ENCODE results near the gene TOP3A. TPM values are rescaled to one million over a fixed set of nuclear protein-coding genes. Genes with fewer than 3 reads are reported as not detected.

The TOP3A gene
- 10 to 100 TPM; 18.4 to 37.1 TPM for total RNA-seq

- Histone ChIP-seq H3K27me3 (replicated peaks; ENCODE audit: insufficient read depth) (no peaks in the 10 kb centered on the region), H3K27ac (peak within 1 kb of the TSS; percentile 83 to 91), H3K4me3 (peak within 1 kb of the TSS; percentile 72 to 86), H3K9me3 (no peaks in the 10 kb centered on the region), H3K36me3 (no peaks in the 10 kb centered on the region), H3K4me1 (replicated peaks) (peaks cover 28% of the 10 kb centered on the region)
- TF ChIP-seq CTCF (IDR thresholded peaks at IDR 0.05) (peak in 3 of 4 experiments; percentile 7 to 54 (median 8)), POLR2A (IDR thresholded peaks at IDR 0.05) (peak; percentile 41), POLR2AphosphoS5 (IDR thresholded peaks at IDR 0.05) (peak; percentile 98)
- intact Hi-C loops (cut with DNase I), result loop anchor here (5.0 kb wide), 1 partner anchor 58 kb away; the partner anchor contains the start of gene FLII
- DNase-seq (ENCODE audit: low spot score), result peak; percentile 99
- under 1% methylated on average over 67 of the region's 78 CpGs for WGBS
These were observed at the start of gene TOP3A, which contains the start of gene SMCR8 for GRCh38 chr17:18314731-18315561. TSS of gene TOP3A (minus strand) at chr17:18314994. CDS start at chr17:18314778, 216 bp downstream. TSS of gene SMCR8 (plus strand) at chr17:18315293. CDS start at chr17:18315790, 497 bp downstream.

GRCh38 chr17:18364166-18364565 lies 49.4 kb upstream of the TOP3A start:
- H3K36me3 ChIP-seq, result no peaks in the 10 kb centered on the region
- DNase-seq (ENCODE audit: low spot score), result no peak
- H3K27ac ChIP-seq, result no peak overlapping the region
- H3K4me1 ChIP-seq (replicated peaks), result no peaks in the 10 kb centered on the region
- no peak for TF ChIP-seq POLR2A (IDR thresholded peaks at IDR 0.05)
- WGBS, result 81% methylated on average over 6 of the region's 6 CpGs
- no peaks in the 10 kb centered on the region for H3K27me3 ChIP-seq (replicated peaks; ENCODE audit: insufficient read depth)
- H3K9me3 ChIP-seq, result no peaks in the 10 kb centered on the region
- no peak overlapping the region for H3K4me3 ChIP-seq
- intact Hi-C loops (cut with DNase I), result no loop called here

- Histone ChIP-seq H3K4me3 (peak within 1 kb of the TSS; percentile 69 to 91), H3K27me3 (replicated peaks; ENCODE audit: insufficient read depth) (no peaks in the 10 kb centered on the region), H3K27ac (peak within 1 kb of the TSS; percentile 75 to 77), H3K9me3 (no peaks in the 10 kb centered on the region), H3K36me3 (no peaks in the 10 kb centered on the region), H3K4me1 (replicated peaks) (no peaks in the 10 kb centered on the region)
- intact Hi-C loops (cut with DNase I), result no loop called here
- DNase-seq (ENCODE audit: low spot score), result peak; percentile 95
- peak; percentile 95 for TF ChIP-seq POLR2AphosphoS5 (IDR thresholded peaks at IDR 0.05)
- peak; percentile 85 for TF ChIP-seq POLR2A (IDR thresholded peaks at IDR 0.05)
- peak in 2 of 4 experiments; percentile 7 to 35 for TF ChIP-seq CTCF (IDR thresholded peaks at IDR 0.05)
- WGBS, result under 1% methylated on average over 59 of the region's 76 CpGs
These were observed 48.6 kb upstream of the TOP3A start, which contains the start of gene SHMT1 for GRCh38 chr17:18363101-18364049. TSS of gene SHMT1 (minus strand) at chr17:18363550. CDS start at chr17:18355981, 7,569 bp downstream.

GRCh38 chr17:18362698-18363100 lies 47.9 kb upstream of the TOP3A start:
- peak overlapping the region; percentile 69 to 91 for H3K4me3 ChIP-seq
- H3K27ac ChIP-seq, result peak overlapping the region; percentile 75 to 77
- DNase-seq (ENCODE audit: low spot score), result peak; percentile 33
- H3K36me3 ChIP-seq, result no peaks in the 10 kb centered on the region
- H3K27me3 ChIP-seq (replicated peaks; ENCODE audit: insufficient read depth), result no peaks in the 10 kb centered on the region
- no peak for TF ChIP-seq POLR2AphosphoS5 (IDR thresholded peaks at IDR 0.05)
- no peak for TF ChIP-seq POLR2A (IDR thresholded peaks at IDR 0.05)
- no peak for TF ChIP-seq CTCF (IDR thresholded peaks at IDR 0.05)
- no peaks in the 10 kb centered on the region for H3K9me3 ChIP-seq
- 1% methylated on average over 14 of the region's 14 CpGs for WGBS
- intact Hi-C loops (cut with DNase I), result no loop called here
- H3K4me1 ChIP-seq (replicated peaks), result no peaks in the 10 kb centered on the region

All from prostate gland (tissue), 2 donors.